ENCODE data around the gene TSHR.

GRCh38 chr14:80919622-80920021 is 35.8 kb upstream of the TSHR start:
- TF ChIP-seq, protein P1, sequence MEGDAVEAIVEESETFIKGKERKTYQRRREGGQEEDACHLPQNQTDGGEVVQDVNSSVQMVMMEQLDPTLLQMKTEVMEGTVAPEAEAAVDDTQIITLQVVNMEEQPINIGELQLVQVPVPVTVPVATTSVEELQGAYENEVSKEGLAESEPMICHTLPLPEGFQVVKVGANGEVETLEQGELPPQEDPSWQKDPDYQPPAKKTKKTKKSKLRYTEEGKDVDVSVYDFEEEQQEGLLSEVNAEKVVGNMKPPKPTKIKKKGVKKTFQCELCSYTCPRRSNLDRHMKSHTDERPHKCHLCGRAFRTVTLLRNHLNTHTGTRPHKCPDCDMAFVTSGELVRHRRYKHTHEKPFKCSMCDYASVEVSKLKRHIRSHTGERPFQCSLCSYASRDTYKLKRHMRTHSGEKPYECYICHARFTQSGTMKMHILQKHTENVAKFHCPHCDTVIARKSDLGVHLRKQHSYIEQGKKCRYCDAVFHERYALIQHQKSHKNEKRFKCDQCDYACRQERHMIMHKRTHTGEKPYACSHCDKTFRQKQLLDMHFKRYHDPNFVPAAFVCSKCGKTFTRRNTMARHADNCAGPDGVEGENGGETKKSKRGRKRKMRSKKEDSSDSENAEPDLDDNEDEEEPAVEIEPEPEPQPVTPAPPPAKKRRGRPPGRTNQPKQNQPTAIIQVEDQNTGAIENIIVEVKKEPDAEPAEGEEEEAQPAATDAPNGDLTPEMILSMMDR (IDR thresholded peaks at IDR 0.05): no peak
- no peak for TF ChIP-seq POLR2AphosphoS5 (IDR thresholded peaks at IDR 0.05)
